ENCODE data around the gene NMNAT2.

DNA sequence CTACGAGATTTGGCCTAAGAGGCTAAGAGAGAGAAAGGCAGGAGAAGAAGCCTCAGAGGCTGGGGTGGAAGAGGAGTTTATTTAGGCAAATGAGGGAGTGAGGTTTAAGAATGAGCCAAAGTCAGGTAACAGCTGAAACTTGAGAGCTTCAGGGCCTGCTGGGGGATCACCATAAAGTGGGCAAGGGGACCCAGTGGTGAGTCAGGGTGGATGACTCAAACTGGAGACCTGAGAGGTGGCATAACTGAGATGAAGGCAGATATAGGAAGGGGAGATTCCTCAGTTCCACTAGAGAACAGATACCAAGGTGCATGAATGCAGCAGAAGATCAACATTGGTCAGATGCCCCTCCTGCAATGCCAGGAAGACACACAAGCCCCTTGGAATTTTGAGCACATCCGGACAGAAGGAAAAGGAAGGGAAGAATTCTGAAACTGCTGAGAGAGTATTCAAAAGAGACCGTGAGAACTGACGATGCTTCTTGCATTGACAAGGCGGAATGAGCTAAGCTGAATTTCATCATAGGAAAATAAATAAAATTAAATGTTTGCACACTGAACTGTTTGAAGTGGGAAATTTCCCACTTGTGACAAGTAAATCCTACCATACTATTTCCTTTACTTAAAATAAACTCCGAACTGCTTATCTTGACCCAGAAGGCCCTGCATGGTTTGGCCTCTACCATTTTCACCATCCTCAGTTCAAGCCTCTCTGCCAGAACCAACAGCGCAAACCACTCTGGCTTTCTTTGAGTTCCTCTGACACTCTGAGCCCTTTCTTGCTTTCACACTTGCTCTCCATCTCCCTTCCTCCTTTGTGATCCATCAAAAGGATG, 94.1 kb downstream of the NMNAT2 start:
- TF ChIP-seq POLR2AphosphoS5 (IDR thresholded peaks at IDR 0.05) (no peak), POLR2A (IDR thresholded peaks at IDR 0.05) (no peak), EP300 (IDR thresholded peaks at IDR 0.05) (no peak)
- TF ChIP-seq, protein P1, sequence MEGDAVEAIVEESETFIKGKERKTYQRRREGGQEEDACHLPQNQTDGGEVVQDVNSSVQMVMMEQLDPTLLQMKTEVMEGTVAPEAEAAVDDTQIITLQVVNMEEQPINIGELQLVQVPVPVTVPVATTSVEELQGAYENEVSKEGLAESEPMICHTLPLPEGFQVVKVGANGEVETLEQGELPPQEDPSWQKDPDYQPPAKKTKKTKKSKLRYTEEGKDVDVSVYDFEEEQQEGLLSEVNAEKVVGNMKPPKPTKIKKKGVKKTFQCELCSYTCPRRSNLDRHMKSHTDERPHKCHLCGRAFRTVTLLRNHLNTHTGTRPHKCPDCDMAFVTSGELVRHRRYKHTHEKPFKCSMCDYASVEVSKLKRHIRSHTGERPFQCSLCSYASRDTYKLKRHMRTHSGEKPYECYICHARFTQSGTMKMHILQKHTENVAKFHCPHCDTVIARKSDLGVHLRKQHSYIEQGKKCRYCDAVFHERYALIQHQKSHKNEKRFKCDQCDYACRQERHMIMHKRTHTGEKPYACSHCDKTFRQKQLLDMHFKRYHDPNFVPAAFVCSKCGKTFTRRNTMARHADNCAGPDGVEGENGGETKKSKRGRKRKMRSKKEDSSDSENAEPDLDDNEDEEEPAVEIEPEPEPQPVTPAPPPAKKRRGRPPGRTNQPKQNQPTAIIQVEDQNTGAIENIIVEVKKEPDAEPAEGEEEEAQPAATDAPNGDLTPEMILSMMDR (IDR thresholded peaks at IDR 0.05): no peak
